C4-2B (cell line): Measurements from ENCODE around the gene GPS1.
"Not testable (repeated sequence)": the region's sequence is repeated elsewhere in the genome, so short reads cannot be mapped to it uniquely, and the experiment has no call there.

ENCODE experiments used
- H3K27ac ChIP-seq: fragments of 450-650 bp; 2 replicates; pipeline ENCODE4 v1.5.1; 2017
- ZFX ChIP-seq: fragments of 450-650 bp; IDR thresholded peaks from 2 replicates; pipeline ENCODE4 v1.6.1; 2017
- TF ChIP-seq, protein P1 (sequence below): fragments of 450-650 bp; conservative IDR thresholded peaks from 2 replicates; pipeline ENCODE4 v1.5.1; 2017; ENCODE audit warnings: mild to moderate bottlenecking

Gene GPS1

GRCh38 chr17:82037092-82037888 is 14.4 kb upstream of the GPS1 start, which contains the start of gene DCXR:
Gene DCXR, minus strand, starts transcription at chr17:82037697. Its CDS starts 15 bp downstream, at chr17:82037682.
- peak within 1 kb of the TSS; percentile 86 for H3K27ac ChIP-seq
- peak; percentile 84; the same call in 1 of the 2 replicates for TF ChIP-seq ZFX
- TF ChIP-seq, protein P1, sequence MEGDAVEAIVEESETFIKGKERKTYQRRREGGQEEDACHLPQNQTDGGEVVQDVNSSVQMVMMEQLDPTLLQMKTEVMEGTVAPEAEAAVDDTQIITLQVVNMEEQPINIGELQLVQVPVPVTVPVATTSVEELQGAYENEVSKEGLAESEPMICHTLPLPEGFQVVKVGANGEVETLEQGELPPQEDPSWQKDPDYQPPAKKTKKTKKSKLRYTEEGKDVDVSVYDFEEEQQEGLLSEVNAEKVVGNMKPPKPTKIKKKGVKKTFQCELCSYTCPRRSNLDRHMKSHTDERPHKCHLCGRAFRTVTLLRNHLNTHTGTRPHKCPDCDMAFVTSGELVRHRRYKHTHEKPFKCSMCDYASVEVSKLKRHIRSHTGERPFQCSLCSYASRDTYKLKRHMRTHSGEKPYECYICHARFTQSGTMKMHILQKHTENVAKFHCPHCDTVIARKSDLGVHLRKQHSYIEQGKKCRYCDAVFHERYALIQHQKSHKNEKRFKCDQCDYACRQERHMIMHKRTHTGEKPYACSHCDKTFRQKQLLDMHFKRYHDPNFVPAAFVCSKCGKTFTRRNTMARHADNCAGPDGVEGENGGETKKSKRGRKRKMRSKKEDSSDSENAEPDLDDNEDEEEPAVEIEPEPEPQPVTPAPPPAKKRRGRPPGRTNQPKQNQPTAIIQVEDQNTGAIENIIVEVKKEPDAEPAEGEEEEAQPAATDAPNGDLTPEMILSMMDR, result peak; percentile 96

DNA sequence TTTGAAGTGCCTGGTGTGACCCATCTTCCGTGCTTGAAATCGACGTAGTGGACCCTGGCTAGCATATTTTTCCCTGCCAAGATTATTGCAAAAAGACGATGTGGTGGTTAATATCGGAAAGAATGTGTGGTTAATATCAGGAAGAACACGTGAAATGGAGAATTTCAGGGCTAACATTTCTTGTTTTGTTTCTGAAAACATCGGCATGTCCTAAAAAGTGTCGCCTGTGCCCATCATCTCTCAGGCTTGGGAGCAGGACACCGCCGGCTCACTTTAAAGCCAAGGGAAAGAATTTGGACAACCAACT is 13.9 kb upstream of the GPS1 start:
- TF ChIP-seq ZFX, result no peak
- TF ChIP-seq, protein P1, result no peak
- peak overlapping the region; percentile 86 for H3K27ac ChIP-seq

DNA sequence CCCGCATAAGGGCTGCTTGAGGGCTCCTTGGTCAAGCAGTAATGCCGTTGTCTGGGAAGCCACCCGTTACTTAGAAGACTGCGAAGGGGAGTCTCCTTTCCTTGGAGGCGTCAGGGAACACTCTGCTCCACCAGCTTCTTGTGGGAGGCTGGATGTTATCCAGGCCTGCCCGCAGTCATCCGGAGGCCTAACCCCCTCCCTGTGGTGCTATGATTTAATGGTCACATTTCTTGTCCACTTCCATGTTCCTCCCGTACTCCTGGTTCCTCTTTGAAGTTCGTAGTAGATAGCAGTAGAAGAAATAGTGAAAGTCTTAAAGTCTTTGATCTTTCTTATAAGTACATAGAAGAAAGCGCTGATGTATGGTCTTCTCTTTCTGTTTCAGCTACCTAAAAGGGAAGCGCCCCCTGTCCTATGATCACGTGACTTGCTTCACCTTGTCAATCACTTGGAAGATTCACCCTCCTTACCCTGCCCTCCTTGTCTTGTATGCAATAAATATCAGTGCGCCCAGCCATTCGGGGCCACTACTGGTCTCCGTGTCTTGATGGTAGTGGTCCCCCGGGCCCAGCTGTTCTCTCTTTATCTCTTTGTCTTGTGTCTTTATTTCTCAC is 12.8 kb upstream of the GPS1 start:
- not testable (repeated sequence) for H3K27ac ChIP-seq

GRCh38 chr17:82039695-82040299 is 11.9 kb upstream of the GPS1 start:
- peak overlapping the region; percentile 0; the same call in 1 of the 2 replicates for H3K27ac ChIP-seq
- TF ChIP-seq ZFX, result no peak
- TF ChIP-seq, protein P1, result no peak

GRCh38 chr17:82041144-82041814 is 10.4 kb upstream of the GPS1 start:
- H3K27ac ChIP-seq, result no peak overlapping the region
- TF ChIP-seq ZFX, result no peak
- TF ChIP-seq, protein P1, result no peak

GRCh38 chr17:82042649-82043048 is 9.0 kb upstream of the GPS1 start:
- TF ChIP-seq, protein P1, result no peak
- TF ChIP-seq ZFX, result no peak
- H3K27ac ChIP-seq, result no peak overlapping the region

- TF ChIP-seq, protein P1, result no peak
- TF ChIP-seq ZFX, result no peak
- H3K27ac ChIP-seq, result no peak overlapping the region
Observed at GRCh38 chr17:82043507-82043906, 8.2 kb upstream of the GPS1 start.
